NCI-H128 (cell line): ENCODE results near the gene MON2.

ENCODE experiments used
- DNase-seq: peaks from one replicate; lab custom pipeline; 2025; ENCODE audit not compliant: unreplicated experiment; lab: John Stamatoyannopoulos, UW

The MON2 gene

DNA sequence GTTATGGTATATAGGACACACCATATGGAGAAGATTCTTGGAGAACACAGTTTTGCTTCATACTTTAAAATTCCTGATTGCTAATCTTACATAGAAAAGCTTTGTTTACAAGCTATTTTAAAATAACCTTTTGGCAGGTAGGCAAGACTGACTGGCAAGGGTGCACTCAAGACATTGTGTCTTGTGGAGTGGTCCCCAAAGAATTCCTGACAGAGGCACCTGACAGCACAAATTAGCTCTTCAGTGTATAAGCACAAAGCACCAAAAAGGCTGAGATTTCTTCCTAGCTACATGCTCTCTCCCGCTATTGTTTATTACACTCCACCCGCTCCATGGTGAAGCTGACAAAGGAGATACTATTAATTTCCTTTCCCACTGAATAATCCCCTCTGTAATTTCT, 139.4 kb downstream of the MON2 start:
- no peak for DNase-seq

- no peak for DNase-seq
Measured at GRCh38 chr12:62606654-62607053, 140.0 kb downstream of the MON2 start.

DNA sequence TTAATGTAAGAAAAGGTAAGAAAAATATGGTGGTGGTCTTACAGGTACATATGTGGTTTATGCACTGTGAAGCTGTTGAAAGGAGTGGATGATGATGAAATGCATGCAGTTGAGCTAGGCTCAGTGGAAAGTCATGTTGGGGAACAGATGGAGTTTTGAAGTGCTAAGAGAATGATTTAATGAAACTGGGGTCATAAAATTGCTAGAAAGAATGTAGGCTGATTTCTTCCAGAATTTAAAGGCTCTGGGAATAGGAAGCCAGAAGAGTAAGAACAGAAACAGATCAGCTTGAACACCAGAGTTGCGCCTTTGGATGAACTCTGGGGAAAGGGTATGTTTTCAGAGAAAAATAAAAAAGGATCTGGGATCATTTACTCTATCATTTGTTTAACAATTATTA, 146.5 kb downstream of the MON2 start:
- DNase-seq = no peak

- no peak for DNase-seq
Measured at GRCh38 chr12:62618319-62618718, 151.7 kb downstream of the MON2 start.

GRCh38 chr12:62618930-62619329, 152.3 kb downstream of the MON2 start:
- DNase-seq = no peak

DNA sequence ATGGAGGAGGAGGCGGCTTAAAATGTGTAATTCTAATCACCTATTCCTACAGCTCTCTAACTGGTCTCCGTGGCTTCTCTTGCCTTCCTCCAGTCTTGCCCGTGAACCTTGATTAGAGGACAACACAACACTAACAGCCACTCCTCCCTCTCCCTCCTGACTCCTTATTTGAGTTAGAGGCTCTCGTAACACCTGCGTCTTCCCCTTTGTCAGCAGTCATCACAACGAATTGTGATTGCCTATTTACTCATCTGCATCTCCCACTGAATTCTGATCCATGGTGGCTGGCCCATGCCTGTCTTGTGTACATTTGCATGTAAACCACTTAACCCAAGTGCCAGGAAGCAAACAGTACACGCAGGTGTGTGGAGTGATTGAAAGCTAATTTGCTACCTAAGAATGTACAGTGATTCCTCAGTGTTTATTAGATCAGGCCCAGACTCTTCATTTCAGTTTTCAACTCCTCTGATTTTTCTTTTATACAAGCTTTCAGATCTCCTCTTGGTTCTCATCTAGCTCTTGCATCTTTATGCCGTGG, 154.5 kb downstream of the MON2 start:
- DNase-seq = peak; percentile 59

DNA sequence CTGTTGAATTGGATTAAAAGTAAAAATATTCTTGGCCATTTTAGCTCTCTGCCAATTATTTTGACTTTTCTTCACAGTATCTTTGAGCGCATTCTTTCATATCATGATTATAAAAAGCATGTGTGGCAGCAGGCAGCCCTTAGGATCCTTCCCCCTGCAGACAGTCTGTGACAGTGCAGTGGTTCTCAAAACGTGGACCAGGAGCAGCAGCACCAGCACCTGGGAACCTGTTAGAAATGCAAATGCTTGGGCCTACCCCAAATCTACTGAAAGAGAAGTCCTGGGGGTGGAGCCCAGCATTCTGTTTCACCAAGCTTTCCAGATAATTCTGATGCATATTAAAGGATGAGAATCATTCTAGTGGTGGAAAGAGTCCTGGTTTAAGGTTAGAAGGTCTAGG, 155.6 kb downstream of the MON2 start:
- no peak for DNase-seq

DNA sequence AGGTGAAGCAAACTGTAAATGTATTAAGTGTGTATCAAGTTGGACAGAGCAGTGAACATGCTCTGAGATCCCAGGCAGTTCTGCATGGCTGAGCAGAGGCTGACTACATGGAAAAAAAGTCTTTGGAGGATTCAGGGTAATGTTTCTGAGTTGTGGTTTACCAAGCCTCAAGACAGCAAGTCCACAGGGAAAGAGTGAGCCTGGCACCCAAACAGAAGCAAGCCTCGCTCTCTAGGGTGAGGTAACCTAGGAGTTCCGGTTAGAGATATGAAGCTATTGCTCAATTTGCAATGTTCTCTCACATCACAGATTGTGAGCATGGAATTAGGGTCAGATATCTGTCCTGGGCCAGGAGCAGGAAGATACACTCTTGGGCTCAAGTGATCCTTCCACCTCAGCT, 158.6 kb downstream of the MON2 start:
- no peak for DNase-seq

DNA sequence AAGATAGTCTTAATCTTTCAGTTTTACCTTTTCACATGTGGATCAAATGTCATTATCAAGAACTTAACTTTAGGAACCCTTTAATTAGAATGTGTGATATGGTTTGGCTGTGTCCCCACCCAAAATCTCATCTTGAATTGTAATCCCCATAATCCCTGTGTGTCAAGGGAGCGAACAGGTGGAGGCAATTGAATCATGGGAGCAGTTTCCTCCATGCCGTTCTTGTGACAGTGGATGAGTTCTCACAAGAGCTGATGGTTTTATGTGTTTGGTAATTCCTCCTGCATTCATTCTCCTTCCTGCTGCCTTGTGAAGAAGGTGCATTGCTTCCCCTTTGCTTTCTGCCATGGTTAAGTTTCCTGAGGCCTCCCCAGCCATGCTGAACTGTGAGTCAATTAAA, 160.6 kb downstream of the MON2 start:
- DNase-seq = no peak

GRCh38 chr12:62629413-62629812, 162.8 kb downstream of the MON2 start:
- DNase-seq = no peak

DNA sequence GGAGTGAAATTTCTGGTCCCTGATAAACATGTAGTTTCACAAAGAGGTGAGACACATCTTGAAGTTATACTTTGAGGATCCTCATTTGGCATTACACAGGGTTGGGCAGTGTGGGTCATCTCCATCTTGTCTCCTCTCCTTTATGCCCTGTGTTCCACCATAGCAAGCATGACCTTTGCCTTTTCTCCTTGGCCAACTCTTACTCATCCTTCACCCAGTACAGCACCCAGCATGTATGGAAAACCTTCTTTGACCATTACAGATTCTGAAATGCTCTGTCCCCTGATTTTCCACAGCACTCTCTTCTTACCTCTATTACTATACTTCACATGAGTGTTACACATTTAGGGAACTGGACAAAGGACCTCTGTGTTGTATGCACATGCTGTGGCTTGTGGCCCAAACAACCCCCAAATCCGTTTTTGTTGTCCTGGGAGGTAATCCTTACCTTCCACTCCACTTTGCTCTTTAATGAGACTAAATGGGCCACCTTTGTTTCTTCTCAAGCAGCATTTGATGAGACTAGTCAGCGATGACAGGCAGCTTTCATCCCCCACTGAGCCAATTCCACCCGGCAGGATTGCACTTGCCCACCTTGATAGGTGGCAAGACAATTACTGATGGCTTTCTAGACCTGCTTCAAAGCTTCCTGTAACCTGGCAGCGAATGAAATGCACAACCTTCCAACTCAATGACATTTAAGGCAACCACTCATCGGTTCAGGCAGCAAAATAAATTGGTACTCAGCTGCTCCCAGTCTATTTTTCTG, 163.5 kb downstream of the MON2 start:
- peak; percentile 60 for DNase-seq

DNA sequence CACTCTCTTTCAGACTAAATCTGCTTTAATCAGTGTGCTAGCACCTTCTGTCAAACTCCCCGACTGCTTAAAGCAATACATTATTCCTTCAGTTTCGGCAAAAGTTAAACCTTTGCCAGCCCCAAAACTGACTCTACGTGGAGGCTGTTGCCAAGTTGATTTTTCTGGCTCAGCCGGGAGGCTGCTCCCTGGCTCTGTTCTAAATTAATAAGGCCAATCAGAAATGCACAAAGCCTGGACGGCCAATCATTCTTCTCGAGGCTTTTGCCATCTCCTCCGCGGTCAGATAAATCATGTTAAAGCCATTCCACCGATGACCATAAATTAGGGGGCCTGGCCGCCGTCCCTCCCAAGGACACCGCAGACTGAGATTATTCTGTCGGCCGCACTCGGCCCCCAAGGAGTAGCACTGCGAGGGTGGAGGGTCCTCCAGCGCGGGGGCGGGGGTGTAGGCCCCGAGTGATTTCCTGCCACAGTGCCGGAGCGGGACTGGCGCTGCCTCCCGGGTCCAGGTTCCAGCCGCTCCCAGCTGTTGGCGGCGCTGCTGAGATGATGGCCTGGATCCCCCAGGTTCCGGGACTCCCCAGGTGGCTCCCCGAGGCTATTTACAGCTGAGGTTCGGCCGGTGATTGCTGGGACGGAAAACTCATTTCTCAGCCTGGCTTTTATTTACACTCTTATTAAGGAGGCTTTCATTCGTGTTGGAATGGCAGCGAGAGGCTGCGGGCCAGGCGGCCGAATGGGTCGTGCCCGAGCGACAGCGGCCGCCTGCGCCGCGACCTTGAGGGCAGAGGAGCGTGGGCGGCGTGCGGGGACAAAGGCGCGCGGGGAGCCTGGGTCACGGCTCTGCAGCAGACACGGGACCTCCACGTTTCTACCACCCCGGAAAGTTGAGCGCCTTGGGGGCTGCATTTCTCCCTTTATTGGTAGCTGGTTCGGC, 165.1 kb downstream of the MON2 start:
- no peak for DNase-seq

- DNase-seq = no peak
Measured at GRCh38 chr12:62632411-62632918, 165.8 kb downstream of the MON2 start.

DNA sequence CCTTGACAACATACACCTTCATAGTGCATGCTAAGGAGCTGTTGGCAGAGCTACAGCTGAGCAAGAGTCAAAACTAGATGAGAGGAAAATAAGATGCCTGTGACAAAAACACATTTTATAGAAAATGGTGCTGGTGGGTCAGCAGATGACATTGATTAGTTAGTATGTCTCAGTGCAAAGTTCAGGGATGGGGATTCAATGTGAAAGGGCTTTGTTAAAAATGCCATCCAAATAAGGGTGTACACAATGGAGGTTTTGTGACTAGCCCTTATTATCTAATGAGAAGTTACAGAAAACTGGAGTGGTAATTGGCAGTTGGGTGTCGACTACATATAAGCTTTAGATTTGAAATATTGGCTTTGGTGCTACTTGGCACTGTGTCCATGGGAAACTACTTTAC, 169.0 kb downstream of the MON2 start:
- no peak for DNase-seq

DNA sequence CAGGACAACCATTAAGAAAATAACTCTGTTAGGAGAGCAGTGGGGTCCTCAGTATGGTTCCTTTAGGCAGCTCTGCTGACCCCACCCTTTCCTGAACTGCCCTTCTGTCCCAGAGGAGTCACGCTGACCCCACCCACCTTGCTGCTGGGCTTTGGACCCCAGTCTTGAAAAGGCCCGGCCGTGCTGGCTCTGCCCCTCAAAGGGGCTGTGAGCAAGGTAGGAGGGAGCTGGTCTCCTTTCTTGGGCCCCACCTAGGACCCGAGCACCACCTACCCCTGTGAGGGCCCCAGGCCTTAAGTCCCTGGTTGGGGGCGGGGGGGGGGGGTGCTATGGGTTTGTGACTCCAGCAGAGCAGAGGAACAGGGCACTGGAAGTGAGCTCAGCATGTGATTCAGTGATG, 171.1 kb downstream of the MON2 start:
- DNase-seq = no peak

- no peak for DNase-seq
Measured at GRCh38 chr12:62640910-62641448, 174.4 kb downstream of the MON2 start.

GRCh38 chr12:62642486-62642885, 175.9 kb downstream of the MON2 start:
- no peak for DNase-seq

DNA sequence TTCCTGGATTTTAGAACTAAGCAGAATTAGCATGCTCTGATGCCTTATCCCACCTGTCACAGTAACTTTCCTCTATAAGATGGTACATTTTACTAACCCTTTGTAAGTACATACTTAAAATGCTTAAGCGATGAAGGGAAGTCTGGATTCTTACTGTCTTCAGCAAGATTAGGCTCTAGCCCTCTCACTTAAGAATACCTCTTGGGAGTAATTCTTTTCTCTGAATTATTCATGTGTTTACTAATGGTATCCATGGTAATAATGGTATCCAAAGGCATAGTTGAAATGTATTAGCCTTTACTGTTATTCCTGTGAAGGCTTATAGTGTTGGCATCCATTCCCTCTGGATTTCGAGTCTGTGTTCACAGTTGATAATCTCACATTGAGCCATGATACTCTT, 176.9 kb downstream of the MON2 start:
- DNase-seq = no peak

DNA sequence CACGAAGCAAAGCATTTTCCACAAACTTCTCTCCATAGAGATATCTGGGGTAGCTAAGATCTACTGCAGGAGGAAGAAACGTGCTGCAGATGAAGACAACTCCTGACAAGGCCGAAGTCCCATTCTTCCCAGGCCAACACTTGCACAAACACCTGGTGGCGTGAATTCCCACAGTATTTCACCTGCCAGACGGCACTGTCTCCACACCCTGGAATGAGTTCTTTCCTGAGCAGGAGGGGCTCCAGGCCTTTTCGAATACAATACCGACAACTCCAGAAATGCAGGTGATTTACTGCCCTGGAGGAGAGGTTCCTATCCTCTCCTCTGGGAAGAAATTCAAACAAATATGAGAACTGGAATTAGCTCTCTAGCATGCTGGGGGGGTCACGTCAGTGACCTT, 179.9 kb downstream of the MON2 start:
- DNase-seq = no peak

DNA sequence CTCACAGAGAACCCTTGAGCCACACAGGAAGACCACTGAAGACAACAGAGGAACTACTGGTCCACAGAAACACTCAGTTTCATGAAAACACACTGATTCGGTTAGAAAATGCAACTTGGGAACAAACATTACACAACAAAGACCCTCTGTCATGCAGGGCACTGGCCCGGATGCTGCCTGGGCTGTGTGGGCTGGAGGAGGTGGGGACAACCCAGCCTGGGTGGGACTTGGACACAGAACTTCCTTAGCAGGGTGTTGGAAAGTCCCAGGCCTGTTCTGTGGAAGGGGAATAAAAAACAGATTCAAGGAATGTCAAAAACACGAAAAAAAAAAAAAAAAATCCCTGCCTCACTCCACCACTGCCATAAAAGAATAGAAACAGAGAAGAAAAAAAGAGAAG, 181.0 kb downstream of the MON2 start:
- DNase-seq = no peak

- DNase-seq = no peak
Measured at GRCh38 chr12:62649412-62650138, 182.9 kb downstream of the MON2 start.
